ENCODE data around the gene CHRD. TPM values are rescaled to one million over a fixed set of nuclear protein-coding genes. Genes with fewer than 3 reads are reported as not detected.
A peak's percentile ranks its signal among the peaks of the same experiment; 100 is the strongest.

CHRD gene
- total RNA-seq, 1 donor from 2014 or later = 47.1 TPM

DNA sequence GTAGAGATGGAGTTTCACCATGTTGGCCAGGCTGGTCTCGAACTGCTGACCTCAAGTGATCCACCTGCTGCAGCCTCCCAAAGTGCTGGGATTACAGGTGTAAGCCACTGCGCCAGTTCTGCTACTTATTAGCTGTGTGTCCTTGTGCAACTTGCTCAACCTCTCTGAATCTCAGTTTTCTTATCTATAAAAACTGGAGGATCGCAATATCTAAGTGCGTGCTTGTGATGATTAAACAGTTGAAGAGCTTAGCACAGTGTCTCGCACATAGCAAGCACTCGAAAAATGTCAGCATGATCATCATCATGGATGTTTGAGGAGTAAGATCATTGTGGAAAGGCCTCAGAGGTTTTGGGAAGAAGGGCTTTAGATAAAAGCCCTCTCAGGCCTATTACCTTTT, 29.2 kb upstream of the CHRD start:
- DNase-seq = no peak
- H3K9me3 Mint-ChIP-seq (ENCODE audit: unreplicated experiment) = peaks cover 7% of the 10 kb centered on the region
- H3K4me1 Mint-ChIP-seq (ENCODE audit: low read depth, unreplicated experiment) = peaks cover 11% of the 10 kb centered on the region
- no peak overlapping the region for H3K27ac Mint-ChIP-seq (ENCODE audit: unreplicated experiment)
- TF ChIP-seq, protein P1, sequence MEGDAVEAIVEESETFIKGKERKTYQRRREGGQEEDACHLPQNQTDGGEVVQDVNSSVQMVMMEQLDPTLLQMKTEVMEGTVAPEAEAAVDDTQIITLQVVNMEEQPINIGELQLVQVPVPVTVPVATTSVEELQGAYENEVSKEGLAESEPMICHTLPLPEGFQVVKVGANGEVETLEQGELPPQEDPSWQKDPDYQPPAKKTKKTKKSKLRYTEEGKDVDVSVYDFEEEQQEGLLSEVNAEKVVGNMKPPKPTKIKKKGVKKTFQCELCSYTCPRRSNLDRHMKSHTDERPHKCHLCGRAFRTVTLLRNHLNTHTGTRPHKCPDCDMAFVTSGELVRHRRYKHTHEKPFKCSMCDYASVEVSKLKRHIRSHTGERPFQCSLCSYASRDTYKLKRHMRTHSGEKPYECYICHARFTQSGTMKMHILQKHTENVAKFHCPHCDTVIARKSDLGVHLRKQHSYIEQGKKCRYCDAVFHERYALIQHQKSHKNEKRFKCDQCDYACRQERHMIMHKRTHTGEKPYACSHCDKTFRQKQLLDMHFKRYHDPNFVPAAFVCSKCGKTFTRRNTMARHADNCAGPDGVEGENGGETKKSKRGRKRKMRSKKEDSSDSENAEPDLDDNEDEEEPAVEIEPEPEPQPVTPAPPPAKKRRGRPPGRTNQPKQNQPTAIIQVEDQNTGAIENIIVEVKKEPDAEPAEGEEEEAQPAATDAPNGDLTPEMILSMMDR (IDR thresholded peaks at IDR 0.05; ENCODE audit: partially characterized antibody, unreplicated experiment) = no peak
- no peak overlapping the region for H3K4me3 Mint-ChIP-seq (ENCODE audit: unreplicated experiment)
- peaks cover 10% of the 10 kb centered on the region for H3K27me3 Mint-ChIP-seq (ENCODE audit: unreplicated experiment)
- H3K36me3 Mint-ChIP-seq (ENCODE audit: unreplicated experiment) = no peaks in the 10 kb centered on the region

DNA sequence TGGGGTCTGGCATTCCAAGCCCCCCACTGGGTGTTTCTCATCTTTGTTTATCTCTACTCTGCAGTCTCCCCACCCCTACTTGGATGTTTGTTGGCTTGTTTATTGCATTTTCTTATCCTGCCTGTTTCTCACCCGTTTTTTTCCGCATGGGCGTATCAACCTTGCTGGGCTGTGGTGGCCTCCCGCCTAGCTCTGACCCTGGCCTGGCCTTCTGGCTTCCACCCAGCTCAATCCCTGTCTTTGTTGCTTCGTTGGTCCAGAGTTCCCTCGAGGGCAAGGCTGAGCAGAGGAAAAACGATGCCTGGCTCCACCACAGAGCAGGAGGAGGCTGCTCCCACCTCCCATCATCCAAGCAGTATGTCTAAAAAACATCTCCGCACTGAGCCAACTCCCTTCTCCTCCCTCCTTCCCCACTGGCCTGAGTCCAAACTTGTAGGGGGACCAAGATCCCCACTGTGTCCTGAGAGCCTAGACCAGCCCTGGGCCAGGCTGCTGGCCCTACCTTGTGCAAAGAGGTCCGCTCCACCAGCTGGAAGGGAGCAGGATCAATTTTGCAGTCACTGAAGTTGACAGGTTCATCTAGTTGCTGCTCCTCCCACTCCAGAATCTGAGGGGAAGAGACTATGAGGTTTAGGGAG, 28.2 kb upstream of the CHRD start:
- Mint-ChIP-seq H3K36me3 (ENCODE audit: unreplicated experiment) (no peaks in the 10 kb centered on the region), H3K4me1 (ENCODE audit: low read depth, unreplicated experiment) (peaks cover 10% of the 10 kb centered on the region), H3K27me3 (ENCODE audit: unreplicated experiment) (peaks cover 10% of the 10 kb centered on the region), H3K9me3 (ENCODE audit: unreplicated experiment) (peaks cover 7% of the 10 kb centered on the region), H3K27ac (ENCODE audit: unreplicated experiment) (peak overlapping the region; percentile 90), H3K4me3 (ENCODE audit: unreplicated experiment) (peak overlapping the region; percentile 61)
- DNase-seq = no peak
- TF ChIP-seq, protein P1 (IDR thresholded peaks at IDR 0.05; ENCODE audit: partially characterized antibody, unreplicated experiment) = no peak

DNA sequence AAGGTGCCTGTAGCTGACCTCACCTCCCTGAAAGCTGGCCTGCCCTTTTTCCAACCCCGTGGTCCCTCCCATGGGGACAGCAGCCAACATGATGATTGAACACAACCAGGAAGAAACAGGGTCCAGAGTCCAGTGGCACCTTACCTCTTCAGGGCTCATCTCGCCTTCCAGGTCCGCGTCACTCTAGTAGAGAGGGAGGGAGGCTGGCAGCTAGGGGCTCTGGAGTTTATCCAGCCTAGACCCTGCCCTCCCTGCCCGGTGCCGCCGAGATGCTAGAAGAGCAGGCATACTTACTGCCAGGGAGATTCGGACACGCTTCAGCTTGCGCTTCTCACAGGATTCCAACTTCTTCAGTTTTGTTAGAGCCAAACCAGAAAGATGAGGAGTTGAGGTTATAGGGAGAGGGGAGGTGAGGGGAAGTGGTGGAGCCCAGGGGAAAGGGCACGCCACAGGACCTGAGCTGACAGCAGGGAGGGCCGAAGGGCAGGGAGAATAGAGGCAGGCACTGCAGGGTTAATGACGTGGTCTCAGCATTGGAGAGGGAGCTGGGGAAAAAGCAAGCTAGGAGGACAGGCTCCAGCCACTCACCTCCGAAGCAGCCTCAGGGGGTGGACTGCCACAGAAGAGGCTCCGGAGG, 27.6 kb upstream of the CHRD start:
- Mint-ChIP-seq H3K27me3 (ENCODE audit: unreplicated experiment) (peaks cover 7% of the 10 kb centered on the region), H3K27ac (ENCODE audit: unreplicated experiment) (no peak overlapping the region), H3K36me3 (ENCODE audit: unreplicated experiment) (no peaks in the 10 kb centered on the region), H3K4me1 (ENCODE audit: low read depth, unreplicated experiment) (peaks cover 8% of the 10 kb centered on the region), H3K4me3 (ENCODE audit: unreplicated experiment) (no peak overlapping the region), H3K9me3 (ENCODE audit: unreplicated experiment) (peaks cover 6% of the 10 kb centered on the region)
- TF ChIP-seq, protein P1 (IDR thresholded peaks at IDR 0.05; ENCODE audit: partially characterized antibody, unreplicated experiment) = no peak
- DNase-seq = no peak

DNA sequence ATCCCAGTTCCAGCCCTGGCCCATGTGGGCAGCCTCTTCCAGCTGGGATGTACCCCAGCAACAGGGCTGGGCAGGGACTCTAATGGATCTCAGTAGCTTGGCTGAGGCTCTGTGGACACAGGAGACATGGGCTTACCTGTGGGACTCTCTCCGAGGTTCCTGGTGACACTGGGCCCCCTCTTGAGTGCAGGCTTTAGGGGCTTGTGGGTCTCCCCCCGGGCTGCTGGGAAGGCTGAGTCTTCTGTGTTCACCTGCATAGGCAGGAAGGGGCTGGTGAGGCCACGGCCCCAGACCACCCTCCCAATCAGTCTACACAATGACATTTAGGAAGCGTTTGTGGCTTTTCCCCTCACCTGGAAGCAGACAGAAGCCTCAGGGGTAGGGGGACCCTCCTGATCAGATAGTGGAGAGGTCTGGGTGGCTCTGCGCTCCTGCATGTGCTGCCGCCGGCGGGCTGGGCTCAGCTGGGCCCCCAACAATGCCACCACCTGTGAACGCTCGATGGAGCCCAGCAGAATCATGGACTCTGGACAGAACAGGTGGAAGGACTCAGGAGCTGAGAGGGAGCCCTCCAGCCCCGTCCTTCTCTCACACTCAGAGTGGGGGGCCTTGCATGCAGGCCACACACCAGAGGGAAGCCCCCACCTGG, 26.8 kb upstream of the CHRD start:
- DNase-seq = no peak
- no peak overlapping the region for H3K27ac Mint-ChIP-seq (ENCODE audit: unreplicated experiment)
- no peak overlapping the region for H3K4me3 Mint-ChIP-seq (ENCODE audit: unreplicated experiment)
- peaks cover 8% of the 10 kb centered on the region for H3K4me1 Mint-ChIP-seq (ENCODE audit: low read depth, unreplicated experiment)
- peaks cover 8% of the 10 kb centered on the region for H3K27me3 Mint-ChIP-seq (ENCODE audit: unreplicated experiment)
- no peaks in the 10 kb centered on the region for H3K36me3 Mint-ChIP-seq (ENCODE audit: unreplicated experiment)
- TF ChIP-seq, protein P1 (IDR thresholded peaks at IDR 0.05; ENCODE audit: partially characterized antibody, unreplicated experiment) = no peak
- H3K9me3 Mint-ChIP-seq (ENCODE audit: unreplicated experiment) = peaks cover 6% of the 10 kb centered on the region

DNA sequence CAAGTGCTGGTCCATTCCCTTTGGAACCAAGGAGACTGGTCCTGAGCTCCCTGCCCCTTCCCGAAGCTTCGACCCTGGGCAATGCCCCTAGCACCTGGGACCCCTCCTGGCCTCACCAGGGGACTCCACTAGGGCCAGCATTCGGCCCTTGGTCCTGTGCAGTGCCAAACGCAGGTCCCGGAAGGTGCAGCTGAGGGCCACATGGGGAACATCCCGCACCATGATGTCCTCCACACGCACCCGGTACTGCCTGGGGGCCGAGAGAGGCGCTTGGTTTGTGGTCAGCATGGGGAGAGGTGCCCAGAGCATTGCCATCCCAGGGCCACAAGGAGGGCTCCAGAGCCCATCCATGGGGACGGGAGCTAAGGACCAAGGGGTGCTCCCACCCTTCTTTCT, 26.3 kb upstream of the CHRD start:
- TF ChIP-seq, protein P1 (IDR thresholded peaks at IDR 0.05; ENCODE audit: partially characterized antibody, unreplicated experiment) = no peak
- H3K36me3 Mint-ChIP-seq (ENCODE audit: unreplicated experiment) = no peaks in the 10 kb centered on the region
- peaks cover 6% of the 10 kb centered on the region for H3K9me3 Mint-ChIP-seq (ENCODE audit: unreplicated experiment)
- DNase-seq = no peak
- peaks cover 8% of the 10 kb centered on the region for H3K4me1 Mint-ChIP-seq (ENCODE audit: low read depth, unreplicated experiment)
- peaks cover 11% of the 10 kb centered on the region for H3K27me3 Mint-ChIP-seq (ENCODE audit: unreplicated experiment)
- no peak overlapping the region for H3K4me3 Mint-ChIP-seq (ENCODE audit: unreplicated experiment)
- H3K27ac Mint-ChIP-seq (ENCODE audit: unreplicated experiment) = no peak overlapping the region
